ENCODE measurements around the gene SMAD9. TPM values are rescaled to one million over a fixed set of nuclear protein-coding genes. Genes with fewer than 3 reads are reported as not detected.

Gene SMAD9
- total and polyA plus RNA-seq, 2 experiments from 2014 or later, result 3.2 to 5.8 TPM

GRCh38 chr13:36875431-36875830, 44.6 kb downstream of the SMAD9 start:
- Histone ChIP-seq H3K4me3 (no peak overlapping the region), H3K27me3 (no peaks in the 10 kb centered on the region), H3K9me3 (ENCODE audit: low read depth) (no peaks in the 10 kb centered on the region), H3K79me2 (no peaks in the 10 kb centered on the region), H3K27ac (no peak overlapping the region), H2AFZ (no peak overlapping the region), H3K4me1 (ENCODE audit: insufficient read depth) (no peaks in the 10 kb centered on the region), H3K9me2 (replicated peaks; ENCODE audit: insufficient read depth) (no peaks in the 10 kb centered on the region), H4K20me1 (ENCODE audit: insufficient read depth, poor library complexity, severe bottlenecking) (no peaks in the 10 kb centered on the region), H3K4me2 (no peak overlapping the region), H3K36me3 (replicated peaks; ENCODE audit: insufficient read depth, low read depth) (no peaks in the 10 kb centered on the region)
- no peak for DNase-seq (ENCODE audit: low spot score)
- TF ChIP-seq EZH2phosphoT487 (IDR thresholded peaks at IDR 0.05; ENCODE audit: low read depth, severe bottlenecking, unreplicated experiment) (no peak), EZH2 (IDR thresholded peaks at IDR 0.05; ENCODE audit: borderline replicate concordance) (no peak)
- TF ChIP-seq, protein P1, sequence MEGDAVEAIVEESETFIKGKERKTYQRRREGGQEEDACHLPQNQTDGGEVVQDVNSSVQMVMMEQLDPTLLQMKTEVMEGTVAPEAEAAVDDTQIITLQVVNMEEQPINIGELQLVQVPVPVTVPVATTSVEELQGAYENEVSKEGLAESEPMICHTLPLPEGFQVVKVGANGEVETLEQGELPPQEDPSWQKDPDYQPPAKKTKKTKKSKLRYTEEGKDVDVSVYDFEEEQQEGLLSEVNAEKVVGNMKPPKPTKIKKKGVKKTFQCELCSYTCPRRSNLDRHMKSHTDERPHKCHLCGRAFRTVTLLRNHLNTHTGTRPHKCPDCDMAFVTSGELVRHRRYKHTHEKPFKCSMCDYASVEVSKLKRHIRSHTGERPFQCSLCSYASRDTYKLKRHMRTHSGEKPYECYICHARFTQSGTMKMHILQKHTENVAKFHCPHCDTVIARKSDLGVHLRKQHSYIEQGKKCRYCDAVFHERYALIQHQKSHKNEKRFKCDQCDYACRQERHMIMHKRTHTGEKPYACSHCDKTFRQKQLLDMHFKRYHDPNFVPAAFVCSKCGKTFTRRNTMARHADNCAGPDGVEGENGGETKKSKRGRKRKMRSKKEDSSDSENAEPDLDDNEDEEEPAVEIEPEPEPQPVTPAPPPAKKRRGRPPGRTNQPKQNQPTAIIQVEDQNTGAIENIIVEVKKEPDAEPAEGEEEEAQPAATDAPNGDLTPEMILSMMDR (IDR thresholded peaks at IDR 0.05; ENCODE audit: poor library complexity), result no peak
- WGBS (ENCODE audit: low lambda C conversion rate, missing lambda C conversion rate), result 86% methylated on average over 4 of the region's 4 CpGs

GRCh38 chr13:36872621-36873020, 47.4 kb downstream of the SMAD9 start:
- no peak overlapping the region for H3K4me2 ChIP-seq
- H4K20me1 ChIP-seq (ENCODE audit: insufficient read depth, poor library complexity, severe bottlenecking), result no peaks in the 10 kb centered on the region
- no peaks in the 10 kb centered on the region for H3K4me1 ChIP-seq (ENCODE audit: insufficient read depth)
- no peaks in the 10 kb centered on the region for H3K36me3 ChIP-seq (replicated peaks; ENCODE audit: insufficient read depth, low read depth)
- H3K27me3 ChIP-seq, result no peaks in the 10 kb centered on the region
- H3K4me3 ChIP-seq, result no peak overlapping the region
- no peaks in the 10 kb centered on the region for H3K9me2 ChIP-seq (replicated peaks; ENCODE audit: insufficient read depth)
- no peaks in the 10 kb centered on the region for H3K79me2 ChIP-seq
- H3K9me3 ChIP-seq (ENCODE audit: low read depth), result no peaks in the 10 kb centered on the region
- WGBS (ENCODE audit: low lambda C conversion rate, missing lambda C conversion rate), result 80% methylated on average over 10 of the region's 10 CpGs
- no peak overlapping the region for H3K27ac ChIP-seq
- no peak for DNase-seq (ENCODE audit: low spot score)
- H2AFZ ChIP-seq, result no peak overlapping the region
- TF ChIP-seq EZH2 (IDR thresholded peaks at IDR 0.05; ENCODE audit: borderline replicate concordance) (no peak), EZH2phosphoT487 (IDR thresholded peaks at IDR 0.05; ENCODE audit: low read depth, severe bottlenecking, unreplicated experiment) (no peak)
- TF ChIP-seq, protein P1 (IDR thresholded peaks at IDR 0.05; ENCODE audit: poor library complexity), result no peak

DNA sequence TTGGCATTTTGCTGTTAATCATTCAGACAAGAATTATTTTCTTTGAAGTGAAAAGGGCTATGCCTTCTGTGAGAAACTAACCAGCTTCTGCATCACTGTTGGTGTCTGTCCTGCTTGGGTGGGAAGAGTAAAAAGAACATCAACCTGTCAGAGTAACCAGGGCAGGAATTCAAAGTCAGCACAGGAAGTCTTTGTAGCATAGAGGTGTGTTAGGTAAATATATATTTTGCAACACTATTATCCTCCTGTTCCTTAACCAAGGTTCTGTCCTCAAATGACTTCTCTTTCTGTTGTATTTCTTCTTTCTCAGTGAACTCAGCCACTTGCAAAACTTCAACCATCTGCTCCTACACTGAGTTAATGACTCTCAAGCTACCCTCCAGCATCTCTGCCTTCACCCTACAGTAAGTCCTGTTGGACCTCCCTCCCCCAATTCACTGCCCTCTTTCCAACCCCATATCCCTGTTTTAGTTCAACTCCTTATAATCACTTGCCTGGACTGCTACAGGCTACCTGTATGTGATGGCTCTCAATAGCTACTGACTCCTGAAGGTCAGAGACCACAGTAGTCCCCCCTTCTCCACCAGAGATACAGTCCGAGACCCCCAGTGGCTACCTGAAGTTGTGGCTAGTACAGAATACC, 49.9 kb downstream of the SMAD9 start:
- Histone ChIP-seq H3K27ac (no peak overlapping the region), H3K9me2 (replicated peaks; ENCODE audit: insufficient read depth) (no peaks in the 10 kb centered on the region), H3K36me3 (replicated peaks; ENCODE audit: insufficient read depth, low read depth) (no peaks in the 10 kb centered on the region), H3K9me3 (ENCODE audit: low read depth) (no peaks in the 10 kb centered on the region), H3K79me2 (no peaks in the 10 kb centered on the region), H2AFZ (no peak overlapping the region), H4K20me1 (ENCODE audit: insufficient read depth, poor library complexity, severe bottlenecking) (no peaks in the 10 kb centered on the region), H3K4me2 (no peak overlapping the region), H3K4me3 (no peak overlapping the region), H3K4me1 (ENCODE audit: insufficient read depth) (no peaks in the 10 kb centered on the region), H3K27me3 (no peaks in the 10 kb centered on the region)
- 94% methylated on average over 1 of the region's 1 CpG for WGBS (ENCODE audit: low lambda C conversion rate, missing lambda C conversion rate)
- no peak for TF ChIP-seq EZH2phosphoT487 (IDR thresholded peaks at IDR 0.05; ENCODE audit: low read depth, severe bottlenecking, unreplicated experiment)
- TF ChIP-seq, protein P1 (IDR thresholded peaks at IDR 0.05; ENCODE audit: poor library complexity), result no peak
- no peak for TF ChIP-seq EZH2 (IDR thresholded peaks at IDR 0.05; ENCODE audit: borderline replicate concordance)
- DNase-seq (ENCODE audit: low spot score), result no peak
